Chondrocyte (in vitro differentiated cells): ENCODE measurements around the gene DCDC1. TPM values are rescaled to one million over a fixed set of nuclear protein-coding genes. Genes with fewer than 3 reads are reported as not detected.
"Not testable (repeated sequence)": the region's sequence is repeated elsewhere in the genome, so short reads cannot be mapped to it uniquely, and the experiment has no call there.

Experiments used
- DNase-seq: peaks from one replicate; pipeline ENCODE4 v3.0.0; 2021; ENCODE audit warnings: mixed read lengths, low spot score
- H3K27ac Mint-ChIP-seq: one replicate; pipeline ENCODE4 v1.8.0; 2021; ENCODE audit warnings: mild to moderate bottlenecking, moderate library complexity, mixed read lengths; ENCODE audit not compliant: unreplicated experiment
- H3K27me3 Mint-ChIP-seq: 2 replicates; pipeline ENCODE4 v1.8.0; 2021; ENCODE audit warnings: low read depth, mixed read lengths
- H3K36me3 Mint-ChIP-seq: 2 replicates; pipeline ENCODE4 v1.8.0; 2021; ENCODE audit warnings: low read depth, mixed read lengths
- H3K4me1 Mint-ChIP-seq: 2 replicates; pipeline ENCODE4 v1.8.0; 2021; ENCODE audit warnings: low read depth, mild to moderate bottlenecking, mixed read lengths
- H3K4me3 Mint-ChIP-seq: one replicate; pipeline ENCODE4 v1.8.0; 2021; ENCODE audit warnings: mild to moderate bottlenecking, moderate library complexity, mixed read lengths; ENCODE audit not compliant: unreplicated experiment
- H3K9me3 Mint-ChIP-seq: 2 replicates; pipeline ENCODE4 v1.8.0; 2021; ENCODE audit warnings: low read depth, mixed read lengths
- total RNA-seq: library from RNA; stranded (reverse); gene quantifications from 3 replicates; pipeline ENCODE4 v1.2.1, GENCODE V29; 2021
- TF ChIP-seq, protein P1 (sequence below): fragments of 200-600 bp; sonication (generic); IDR thresholded peaks from 2 replicates; pipeline ENCODE4 v1.5.0; 2021; ENCODE audit warnings: antibody characterized with exemption, mild to moderate bottlenecking, moderate library complexity

The DCDC1 gene
- total RNA-seq, 1 donor from 2014 or later, result not detected

GRCh38 chr11:30949838-30950237, 419.7 kb downstream of the DCDC1 start:
- no peaks in the 10 kb centered on the region for H3K27me3 Mint-ChIP-seq
- no peaks in the 10 kb centered on the region for H3K4me1 Mint-ChIP-seq
- H3K4me3 Mint-ChIP-seq, result no peak overlapping the region
- no peaks in the 10 kb centered on the region for H3K36me3 Mint-ChIP-seq
- no peak for DNase-seq
- H3K9me3 Mint-ChIP-seq, result peaks cover 22% of the 10 kb centered on the region
- TF ChIP-seq, protein P1, sequence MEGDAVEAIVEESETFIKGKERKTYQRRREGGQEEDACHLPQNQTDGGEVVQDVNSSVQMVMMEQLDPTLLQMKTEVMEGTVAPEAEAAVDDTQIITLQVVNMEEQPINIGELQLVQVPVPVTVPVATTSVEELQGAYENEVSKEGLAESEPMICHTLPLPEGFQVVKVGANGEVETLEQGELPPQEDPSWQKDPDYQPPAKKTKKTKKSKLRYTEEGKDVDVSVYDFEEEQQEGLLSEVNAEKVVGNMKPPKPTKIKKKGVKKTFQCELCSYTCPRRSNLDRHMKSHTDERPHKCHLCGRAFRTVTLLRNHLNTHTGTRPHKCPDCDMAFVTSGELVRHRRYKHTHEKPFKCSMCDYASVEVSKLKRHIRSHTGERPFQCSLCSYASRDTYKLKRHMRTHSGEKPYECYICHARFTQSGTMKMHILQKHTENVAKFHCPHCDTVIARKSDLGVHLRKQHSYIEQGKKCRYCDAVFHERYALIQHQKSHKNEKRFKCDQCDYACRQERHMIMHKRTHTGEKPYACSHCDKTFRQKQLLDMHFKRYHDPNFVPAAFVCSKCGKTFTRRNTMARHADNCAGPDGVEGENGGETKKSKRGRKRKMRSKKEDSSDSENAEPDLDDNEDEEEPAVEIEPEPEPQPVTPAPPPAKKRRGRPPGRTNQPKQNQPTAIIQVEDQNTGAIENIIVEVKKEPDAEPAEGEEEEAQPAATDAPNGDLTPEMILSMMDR, result no peak
- no peak overlapping the region for H3K27ac Mint-ChIP-seq

DNA sequence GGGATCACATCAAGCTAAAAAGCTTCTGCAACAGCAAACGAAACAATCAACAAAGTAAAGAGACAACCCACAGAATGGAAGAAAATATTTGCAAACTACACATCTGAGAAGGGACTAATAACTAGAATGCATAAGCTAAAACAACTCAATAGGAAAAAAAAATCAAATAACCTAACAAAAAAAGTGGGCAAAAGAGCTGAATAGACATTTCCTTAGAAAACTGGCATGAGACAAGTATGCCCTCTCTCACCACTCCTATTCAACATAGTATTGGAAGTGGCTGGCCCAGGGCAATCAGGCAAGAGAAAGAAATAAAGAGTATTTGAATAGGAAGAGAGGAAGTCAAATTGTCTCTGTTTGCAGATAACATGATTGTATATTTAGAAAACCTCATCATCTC, 421.8 kb downstream of the DCDC1 start:
- H3K36me3 Mint-ChIP-seq, H3K4me3 Mint-ChIP-seq, H3K4me1 Mint-ChIP-seq, H3K27ac Mint-ChIP-seq, H3K27me3 Mint-ChIP-seq, DNase-seq: not testable (repeated sequence)
- H3K9me3 Mint-ChIP-seq, result peaks cover 22% of the 10 kb centered on the region

GRCh38 chr11:30938810-30939209, 430.7 kb downstream of the DCDC1 start:
- peaks cover 5% of the 10 kb centered on the region for H3K27me3 Mint-ChIP-seq
- TF ChIP-seq, protein P1, result no peak
- H3K4me1 Mint-ChIP-seq, result no peaks in the 10 kb centered on the region
- no peaks in the 10 kb centered on the region for H3K36me3 Mint-ChIP-seq
- no peak overlapping the region for H3K27ac Mint-ChIP-seq
- DNase-seq, result no peak
- H3K4me3 Mint-ChIP-seq, result no peak overlapping the region
- H3K9me3 Mint-ChIP-seq, result peaks cover 7% of the 10 kb centered on the region

GRCh38 chr11:30938171-30938570, 431.4 kb downstream of the DCDC1 start:
- Mint-ChIP-seq H3K36me3 (no peaks in the 10 kb centered on the region), H3K27me3 (peaks cover 5% of the 10 kb centered on the region), H3K9me3 (peaks cover 7% of the 10 kb centered on the region), H3K27ac (no peak overlapping the region), H3K4me3 (no peak overlapping the region), H3K4me1 (no peaks in the 10 kb centered on the region)
- DNase-seq, result no peak
- TF ChIP-seq, protein P1, result no peak

DNA sequence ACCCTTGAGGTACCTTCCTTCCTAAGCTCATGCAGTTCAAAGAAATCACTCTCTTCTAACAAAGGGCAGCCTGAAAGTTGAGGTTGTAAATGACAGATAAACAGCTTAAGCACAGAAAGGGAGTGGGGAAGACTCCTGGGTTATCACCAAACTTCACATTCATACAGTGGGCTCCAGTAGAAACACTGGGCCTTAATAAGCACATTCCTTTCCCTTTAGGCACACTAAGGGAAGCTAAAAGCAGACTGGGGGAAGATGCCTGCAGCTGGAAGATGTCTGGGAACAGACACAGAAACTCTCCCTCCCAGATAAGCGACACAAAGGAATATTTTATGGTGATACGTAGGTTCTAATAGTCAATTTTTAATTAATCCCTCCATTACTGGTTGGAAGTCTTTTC, 433.0 kb downstream of the DCDC1 start:
- Mint-ChIP-seq H3K36me3 (no peaks in the 10 kb centered on the region), H3K27me3 (peaks cover 10% of the 10 kb centered on the region), H3K27ac (no peak overlapping the region), H3K9me3 (peaks cover 7% of the 10 kb centered on the region), H3K4me3 (no peak overlapping the region), H3K4me1 (no peaks in the 10 kb centered on the region)
- TF ChIP-seq, protein P1, result no peak
- DNase-seq, result no peak

- H3K4me3 Mint-ChIP-seq, result no peak overlapping the region
- TF ChIP-seq, protein P1, result no peak
- no peak for DNase-seq
- peaks cover 7% of the 10 kb centered on the region for H3K9me3 Mint-ChIP-seq
- H3K36me3 Mint-ChIP-seq, result no peaks in the 10 kb centered on the region
- no peak overlapping the region for H3K27ac Mint-ChIP-seq
- no peaks in the 10 kb centered on the region for H3K4me1 Mint-ChIP-seq
- H3K27me3 Mint-ChIP-seq, result peaks cover 10% of the 10 kb centered on the region
Measured at GRCh38 chr11:30935861-30936260, 433.7 kb downstream of the DCDC1 start.
